WI38 (cell line): ENCODE results near the gene IFIT3.

Source experiments
- H3K4me3 ChIP-seq: 2 replicates; pipeline ENCODE4 v1.5.1; 2011; ENCODE audit warnings: low read depth, mild to moderate bottlenecking, control low read depth, low read length
- TF ChIP-seq, protein P1 (sequence below): IDR thresholded peaks from 2 replicates; pipeline ENCODE4 v1.5.1; 2012; ENCODE audit warnings: low read depth, mild to moderate bottlenecking, control low read depth, low read length

The IFIT3 gene

DNA sequence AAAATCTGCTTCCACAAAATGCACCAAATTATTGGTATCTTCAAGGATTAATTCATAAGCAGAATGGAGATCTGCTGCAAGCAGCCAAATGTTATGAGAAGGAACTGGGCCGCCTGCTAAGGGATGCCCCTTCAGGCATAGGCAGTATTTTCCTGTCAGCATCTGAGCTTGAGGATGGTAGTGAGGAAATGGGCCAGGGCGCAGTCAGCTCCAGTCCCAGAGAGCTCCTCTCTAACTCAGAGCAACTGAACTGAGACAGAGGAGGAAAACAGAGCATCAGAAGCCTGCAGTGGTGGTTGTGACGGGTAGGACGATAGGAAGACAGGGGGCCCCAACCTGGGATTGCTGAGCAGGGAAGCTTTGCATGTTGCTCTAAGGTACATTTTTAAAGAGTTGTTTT, 12.1 kb downstream of the IFIT3 start:
- TF ChIP-seq, protein P1, sequence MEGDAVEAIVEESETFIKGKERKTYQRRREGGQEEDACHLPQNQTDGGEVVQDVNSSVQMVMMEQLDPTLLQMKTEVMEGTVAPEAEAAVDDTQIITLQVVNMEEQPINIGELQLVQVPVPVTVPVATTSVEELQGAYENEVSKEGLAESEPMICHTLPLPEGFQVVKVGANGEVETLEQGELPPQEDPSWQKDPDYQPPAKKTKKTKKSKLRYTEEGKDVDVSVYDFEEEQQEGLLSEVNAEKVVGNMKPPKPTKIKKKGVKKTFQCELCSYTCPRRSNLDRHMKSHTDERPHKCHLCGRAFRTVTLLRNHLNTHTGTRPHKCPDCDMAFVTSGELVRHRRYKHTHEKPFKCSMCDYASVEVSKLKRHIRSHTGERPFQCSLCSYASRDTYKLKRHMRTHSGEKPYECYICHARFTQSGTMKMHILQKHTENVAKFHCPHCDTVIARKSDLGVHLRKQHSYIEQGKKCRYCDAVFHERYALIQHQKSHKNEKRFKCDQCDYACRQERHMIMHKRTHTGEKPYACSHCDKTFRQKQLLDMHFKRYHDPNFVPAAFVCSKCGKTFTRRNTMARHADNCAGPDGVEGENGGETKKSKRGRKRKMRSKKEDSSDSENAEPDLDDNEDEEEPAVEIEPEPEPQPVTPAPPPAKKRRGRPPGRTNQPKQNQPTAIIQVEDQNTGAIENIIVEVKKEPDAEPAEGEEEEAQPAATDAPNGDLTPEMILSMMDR: no peak
- H3K4me3 ChIP-seq: no peak overlapping the region

DNA sequence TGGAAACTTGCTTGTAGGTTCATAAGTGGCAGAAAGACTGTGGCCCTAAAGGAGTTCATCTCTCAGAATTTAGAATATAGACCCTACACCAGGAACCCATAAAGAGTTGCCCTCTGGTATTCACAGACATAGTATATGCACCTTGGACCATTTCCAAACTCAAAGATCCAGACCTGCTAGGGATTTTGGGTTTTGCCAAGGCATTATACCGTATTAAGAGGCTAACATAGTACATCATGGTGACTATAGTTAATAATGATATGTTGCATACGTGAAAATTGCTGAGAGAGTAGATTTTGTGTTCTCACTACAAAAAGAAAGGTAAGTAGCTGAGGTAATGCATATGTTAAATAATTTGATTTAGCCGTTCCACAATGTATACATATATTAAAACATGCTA, 13.9 kb downstream of the IFIT3 start:
- TF ChIP-seq, protein P1: no peak
- H3K4me3 ChIP-seq: no peak overlapping the region

- H3K4me3 ChIP-seq: no peak overlapping the region
These were observed 14.6 kb downstream of the IFIT3 start for GRCh38 chr10:89342206-89342958.

DNA sequence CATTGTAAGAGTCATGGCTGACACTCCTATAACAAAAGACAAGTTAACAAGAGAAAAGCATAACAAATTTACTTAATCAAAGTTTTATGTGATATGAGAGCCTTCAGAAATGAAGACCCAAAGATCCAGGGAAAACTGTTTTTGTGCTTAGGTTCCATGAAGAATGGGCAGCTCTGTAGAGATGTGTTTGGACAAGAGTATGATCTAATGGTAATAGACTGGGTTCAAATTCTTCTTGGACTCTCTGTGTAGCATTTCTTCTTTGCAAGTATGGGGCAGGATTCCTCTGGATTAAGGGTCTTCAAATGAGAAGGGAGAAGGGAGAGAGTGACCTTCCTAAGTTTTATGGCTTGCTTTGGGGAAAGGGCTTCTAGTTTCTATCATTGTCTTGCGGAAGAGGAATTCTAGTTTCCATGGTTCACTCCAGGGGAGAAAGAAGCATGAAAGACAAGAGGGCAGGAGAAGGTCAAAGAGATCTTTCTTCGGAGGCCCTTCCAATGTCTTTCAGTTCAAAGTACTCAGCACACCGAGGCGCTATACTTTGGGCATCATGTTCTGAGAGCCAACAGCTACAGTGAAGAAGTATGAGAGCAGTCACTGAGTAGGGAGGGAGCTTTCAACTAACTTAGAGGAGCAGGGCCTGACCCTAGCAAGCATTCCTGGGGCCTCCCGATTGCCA, 15.4 kb downstream of the IFIT3 start:
- no peak overlapping the region for H3K4me3 ChIP-seq
- TF ChIP-seq, protein P1: no peak

More at GRCh38 chr10:89342206-89342958, 14.6 kb downstream of the IFIT3 start:
- TF ChIP-seq, protein P1: no peak

DNA sequence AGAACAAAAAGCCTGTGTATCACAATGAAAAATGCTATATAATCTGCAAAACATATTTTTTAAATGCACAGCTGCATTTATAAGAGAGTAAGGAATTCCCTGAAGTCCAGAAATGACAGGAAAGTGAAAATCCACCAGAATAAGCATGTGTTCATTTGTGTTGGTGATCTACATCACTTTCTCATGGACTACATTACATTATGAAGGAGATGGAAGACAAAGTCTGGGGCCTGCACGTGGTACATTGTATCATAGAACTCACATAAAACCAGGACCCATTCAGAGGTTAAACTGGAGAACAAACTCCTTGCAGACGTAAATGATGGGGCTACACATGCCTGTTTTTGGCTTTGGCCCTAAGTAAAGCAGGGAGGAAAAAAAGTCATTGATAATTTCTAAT, 16.4 kb downstream of the IFIT3 start:
- no peak overlapping the region for H3K4me3 ChIP-seq
- TF ChIP-seq, protein P1: no peak

- TF ChIP-seq, protein P1: no peak
- H3K4me3 ChIP-seq: no peak overlapping the region
These were observed 17.7 kb downstream of the IFIT3 start for GRCh38 chr10:89345367-89346000.
